ENCODE measurements around the gene RMC1. TPM values are rescaled to one million over a fixed set of nuclear protein-coding genes. Genes with fewer than 3 reads are reported as not detected.

The RMC1 gene
- total and polyA plus RNA-seq, 2 of the 13 experiments (the other 11 are each of a cell fraction or from before 2014, with no cell fraction given) = 9.4 to 19.5 TPM

- no peak for TF ChIP-seq PRDM4 (CRISPR knock-in tag; IDR thresholded peaks at IDR 0.05; ENCODE audit: borderline replicate concordance)
- no peak for TF ChIP-seq FOXA1 (IDR thresholded peaks at IDR 0.05)
- no peak for TF ChIP-seq FOXA1 (CRISPR knock-in tag; IDR thresholded peaks at IDR 0.05)
- TF ChIP-seq MAFF (IDR thresholded peaks at IDR 0.05; ENCODE audit: low read depth, low read length) = no peak
- 0 out of 2 replicates have a peak, but pooled peaks have one; percentile 21 for TF ChIP-seq GATAD1 (CRISPR knock-in tag; IDR thresholded peaks at IDR 0.05)
- no peak for TF ChIP-seq NONO (IDR thresholded peaks at IDR 0.05)
- 0 out of 2 replicates have a peak, but pooled peaks have one; percentile 30 for TF ChIP-seq NONO (CRISPR knock-in tag; conservative IDR thresholded peaks at IDR 0.05)
- peak; percentile 89 for TF ChIP-seq STAG1 (CRISPR knock-in tag; IDR thresholded peaks at IDR 0.05)
- no peak for TF ChIP-seq SOX5 (CRISPR knock-in tag; IDR thresholded peaks at IDR 0.05; ENCODE audit: borderline replicate concordance)
- peak; percentile 69; the same call in 1 of the 2 replicates for TF ChIP-seq IKZF5 (CRISPR knock-in tag; IDR thresholded peaks at IDR 0.05)
- TF ChIP-seq JARID2 (CRISPR knock-in tag; IDR thresholded peaks at IDR 0.05; ENCODE audit: insufficient replicate concordance) = no peak
- 0 out of 2 replicates have a peak, but pooled peaks have one; percentile 39 for TF ChIP-seq TGIF2 (CRISPR knock-in tag; IDR thresholded peaks at IDR 0.05)
- TF ChIP-seq DNMT1 (CRISPR knock-in tag; IDR thresholded peaks at IDR 0.05) = 0 out of 2 replicates have a peak, but pooled peaks have one; percentile 38
- peak; percentile 45; the same call in 1 of the 2 replicates for TF ChIP-seq KAT8 (CRISPR knock-in tag; IDR thresholded peaks at IDR 0.05)
- TF ChIP-seq NR2F6 (IDR thresholded peaks at IDR 0.05) = no peak
- TF ChIP-seq NR2F6 (CRISPR knock-in tag; IDR thresholded peaks at IDR 0.05) = peak; percentile 18; the same call in 1 of the 2 replicates
- TF ChIP-seq ZNF768 (CRISPR knock-in tag; IDR thresholded peaks at IDR 0.05) = no peak
- TF ChIP-seq SPEN (CRISPR knock-in tag; IDR thresholded peaks at IDR 0.05; ENCODE audit: low read depth) = peak; percentile 50; the same call in 1 of the 2 replicates
- TF ChIP-seq MEIS1 (CRISPR knock-in tag; IDR thresholded peaks at IDR 0.05; ENCODE audit: borderline replicate concordance) = peak; percentile 51; the same call in 1 of the 2 replicates
- TF ChIP-seq CSRNP1 (CRISPR knock-in tag; IDR thresholded peaks at IDR 0.05) = no peak
- TF ChIP-seq MIXL1 (CRISPR knock-in tag; IDR thresholded peaks at IDR 0.05) = peak; percentile 54; the same call in 1 of the 2 replicates
- peak; percentile 35; the same call in 1 of the 3 replicates for TF ChIP-seq MXI1 (IDR thresholded peaks at IDR 0.05; ENCODE audit: borderline replicate concordance, low read depth, low read length)
- no peak for TF ChIP-seq RNF2 (conservative IDR thresholded peaks at IDR 0.05; ENCODE audit: low read depth)
- TF ChIP-seq IRF2 (CRISPR knock-in tag; IDR thresholded peaks at IDR 0.05) = peak; percentile 57; the same call in 1 of the 2 replicates
- peak; percentile 33; the same call in 1 of the 2 replicates for TF ChIP-seq CREB1 (IDR thresholded peaks at IDR 0.05)
- TF ChIP-seq CREB1 (CRISPR knock-in tag; IDR thresholded peaks at IDR 0.05) = 0 out of 2 replicates have a peak, but pooled peaks have one; percentile 32
- peak; percentile 26 for TF ChIP-seq RBM22 (optimal IDR thresholded peaks at IDR 0.05; ENCODE audit: low read length)
Observed at GRCh38 chr18:23515911-23516546, 12.7 kb downstream of the RMC1 start (continued).

Data from HepG2 (cell line).